Keratinocyte (primary cell): Measurements from ENCODE around the gene C6orf163.

Source experiments
- EZH2 ChIP-seq: IDR thresholded peaks from one replicate; pipeline ENCODE4 v1.6.1; 2012; ENCODE audit warnings: inconsistent platforms, mild to moderate bottlenecking, low read length, moderate library complexity
- TF ChIP-seq, protein P1 (sequence below), 3 experiments: IDR thresholded peaks in 1 of 3; conservative IDR thresholded peaks in 1 of 3; optimal IDR thresholded peaks in 1 of 3; 2 replicates in 2 of 3; 3 replicates in 1 of 3; pipeline versions ENCODE3 to v1.5.1; 2011; ENCODE audit warnings: low read length in 3 of 3, mild to moderate bottlenecking in 3 of 3, moderate library complexity in 2 of 3, control low read depth in 1 of 3, inconsistent platforms in 1 of 3; ENCODE audit not compliant: insufficient read depth in 2 of 3; ENCODE audit errors: extremely low read depth in 1 of 3

DNA sequence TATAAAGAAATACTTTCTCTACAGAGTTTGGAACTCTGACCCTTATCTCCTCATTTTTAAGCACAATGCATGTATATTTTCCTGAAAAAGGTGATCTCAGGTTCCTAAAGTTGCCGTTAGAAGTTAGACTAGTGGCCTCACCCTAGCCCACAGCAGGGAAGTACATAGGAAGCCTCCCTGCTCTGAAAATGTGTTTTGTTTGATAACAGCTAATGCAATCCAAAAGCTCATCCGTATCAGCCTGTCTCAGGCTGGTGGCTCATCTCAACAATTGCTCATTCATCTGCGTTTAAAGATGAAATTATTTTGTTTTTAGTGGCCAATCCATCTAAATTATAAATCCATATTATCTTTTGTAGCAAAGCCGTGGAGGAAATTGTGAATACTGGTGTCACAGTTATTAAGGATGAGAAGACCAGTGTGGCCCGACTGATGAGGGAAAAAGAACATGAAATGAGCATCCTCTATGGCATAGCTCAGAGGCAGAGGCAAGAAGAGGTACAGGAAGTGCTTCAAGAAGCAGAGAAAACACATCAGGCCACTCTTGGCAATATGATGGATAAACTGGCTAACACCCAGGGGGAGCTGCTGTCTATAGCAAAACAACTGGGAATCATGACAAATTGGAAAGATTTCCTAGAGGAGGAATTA lies 20.1 kb downstream of the C6orf163 start:
- TF ChIP-seq, protein P1, sequence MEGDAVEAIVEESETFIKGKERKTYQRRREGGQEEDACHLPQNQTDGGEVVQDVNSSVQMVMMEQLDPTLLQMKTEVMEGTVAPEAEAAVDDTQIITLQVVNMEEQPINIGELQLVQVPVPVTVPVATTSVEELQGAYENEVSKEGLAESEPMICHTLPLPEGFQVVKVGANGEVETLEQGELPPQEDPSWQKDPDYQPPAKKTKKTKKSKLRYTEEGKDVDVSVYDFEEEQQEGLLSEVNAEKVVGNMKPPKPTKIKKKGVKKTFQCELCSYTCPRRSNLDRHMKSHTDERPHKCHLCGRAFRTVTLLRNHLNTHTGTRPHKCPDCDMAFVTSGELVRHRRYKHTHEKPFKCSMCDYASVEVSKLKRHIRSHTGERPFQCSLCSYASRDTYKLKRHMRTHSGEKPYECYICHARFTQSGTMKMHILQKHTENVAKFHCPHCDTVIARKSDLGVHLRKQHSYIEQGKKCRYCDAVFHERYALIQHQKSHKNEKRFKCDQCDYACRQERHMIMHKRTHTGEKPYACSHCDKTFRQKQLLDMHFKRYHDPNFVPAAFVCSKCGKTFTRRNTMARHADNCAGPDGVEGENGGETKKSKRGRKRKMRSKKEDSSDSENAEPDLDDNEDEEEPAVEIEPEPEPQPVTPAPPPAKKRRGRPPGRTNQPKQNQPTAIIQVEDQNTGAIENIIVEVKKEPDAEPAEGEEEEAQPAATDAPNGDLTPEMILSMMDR (optimal IDR thresholded peaks at IDR 0.05 in 1 of 3, IDR thresholded peaks at IDR 0.05 in 1 of 3, conservative IDR thresholded peaks at IDR 0.05 in 1 of 3; ENCODE audit: extremely low read depth in 1 of 3, insufficient read depth in 2 of 3, low read length in 3 of 3) = no peak
- TF ChIP-seq EZH2 = no peak
